Natural killer cell (primary cell): ENCODE data around the gene TRAK1. TPM values are rescaled to one million over a fixed set of nuclear protein-coding genes. Genes with fewer than 3 reads are reported as not detected.
A peak's percentile ranks its signal among the peaks of the same experiment; 100 is the strongest.

Source experiments
- ATAC-seq, 3 donors: fragments of 150-1000 bp in 2 of 3; fragments of 200-7000 bp in 1 of 3; cut with Tn5 transposase; 1 replicate in 1 of 3; 2 replicates in 2 of 3; pipeline ENCODE4 v1.10.0; 2021; ENCODE audit warnings: mild to moderate bottlenecking in 2 of 3, moderate library complexity in 2 of 3
- DNase-seq, 2 donors: peaks; one replicate each; pipeline versions ENCODE4 v3.0.0 to v3.0.0-alpha.2; 2013 to 2021; ENCODE audit warnings: mixed read lengths in 1 of 2
- H3K27ac ChIP-seq: one replicate; pipeline ENCODE4 v1.5.1; 2013; ENCODE audit warnings: mild to moderate bottlenecking, low read length
- H3K27me3 ChIP-seq: one replicate; pipeline ENCODE4 v1.6.1; 2013; ENCODE audit warnings: low read length; ENCODE audit not compliant: control insufficient read depth, insufficient read depth
- H3K36me3 ChIP-seq: one replicate; pipeline ENCODE4 v1.6.1; 2013; ENCODE audit warnings: low read length; ENCODE audit not compliant: control insufficient read depth, insufficient read depth
- H3K4me1 ChIP-seq: one replicate; pipeline ENCODE4 v1.6.1; 2013; ENCODE audit warnings: low read length; ENCODE audit not compliant: control insufficient read depth, insufficient read depth
- H3K4me3 ChIP-seq: one replicate; pipeline ENCODE4 v1.5.1; 2013; ENCODE audit warnings: low read length
- H3K9me3 ChIP-seq: one replicate; pipeline ENCODE4 v1.6.1; 2013; ENCODE audit warnings: low read length; ENCODE audit not compliant: control insufficient read depth, insufficient read depth
- H3K27ac Mint-ChIP-seq, 2 donors: one replicate each; pipeline ENCODE4 v1.8.0; 2022; ENCODE audit warnings: mild to moderate bottlenecking in 2 of 2, mixed read lengths in 2 of 2, moderate library complexity in 1 of 2
- H3K27me3 Mint-ChIP-seq, 2 donors: one replicate each; pipeline ENCODE4 v1.8.0; 2022; ENCODE audit warnings: low read depth in 2 of 2, mixed read lengths in 2 of 2
- H3K36me3 Mint-ChIP-seq: one replicate; pipeline ENCODE4 v1.8.0; 2022; ENCODE audit warnings: mixed read lengths
- H3K4me1 Mint-ChIP-seq, 2 donors: one replicate each; pipeline ENCODE4 v1.8.0; 2022; ENCODE audit warnings: mixed read lengths in 2 of 2
- H3K4me3 Mint-ChIP-seq: one replicate; pipeline ENCODE4 v1.8.0; 2022; ENCODE audit warnings: mild to moderate bottlenecking, moderate library complexity, mixed read lengths
- H3K9me3 Mint-ChIP-seq, 2 donors: one replicate each; pipeline ENCODE4 v1.8.0; 2022; ENCODE audit warnings: mixed read lengths in 2 of 2
- WGBS: methylation state at CpG from one replicate; pipeline ENCODE4 v1.1.7; 2013; ENCODE audit warnings: missing lambda C conversion rate; ENCODE audit not compliant: insufficient coverage; 5-methylcytosine and 5-hydroxymethylcytosine counted together
- intact Hi-C: fragments of 100-400 bp; cut with micrococcal nuclease; formaldehyde crosslinking; loops from one replicate; pipeline ENCODE4 v1.14.2; 2022
- total RNA-seq, 4 donors: library from RNA; stranded (reverse); fragments of 120-200 nt in 1 of 4; gene quantifications; one replicate each; pipeline versions ENCODE4 v1.2.3 to v1.2.4, GENCODE V29; 2013 to 2022
- TF ChIP-seq, protein P1 (sequence below): fragments of 200-600 bp; IDR thresholded peaks from one replicate; pipeline ENCODE4 v1.8.0; 2022; ENCODE audit warnings: antibody characterized with exemption

The TRAK1 gene
- total RNA-seq, 3 donors from 2014 or later (not counting 1 experiment from before 2014, with no cell fraction given): 30.7 to 31.8 (median 31.8) TPM

- H3K4me1 Mint-ChIP-seq: peaks cover 49 to 50% of the 10 kb centered on the region in 2 donors
- no peaks in the 10 kb centered on the region for H3K27me3 Mint-ChIP-seq
- Histone ChIP-seq H3K27me3 (no peaks in the 10 kb centered on the region), H3K9me3 (no peaks in the 10 kb centered on the region), H3K27ac (peak overlapping the region; percentile 1), H3K4me3 (no peak overlapping the region), H3K36me3 (peaks cover 16% of the 10 kb centered on the region), H3K4me1 (peaks cover 28% of the 10 kb centered on the region)
- DNase-seq (peak in 1 of 2 donors; percentile 8), ATAC-seq (no peak)
- H3K27ac Mint-ChIP-seq: peak overlapping the region; percentile 35 to 53
- WGBS: 33% methylated on average over 6 of the region's 8 CpGs
- H3K36me3 Mint-ChIP-seq: peaks cover 11% of the 10 kb centered on the region
- peak overlapping the region; percentile 35 for H3K4me3 Mint-ChIP-seq
- no peaks in the 10 kb centered on the region for H3K9me3 Mint-ChIP-seq
- intact Hi-C loops: no loop called here
- TF ChIP-seq, protein P1, sequence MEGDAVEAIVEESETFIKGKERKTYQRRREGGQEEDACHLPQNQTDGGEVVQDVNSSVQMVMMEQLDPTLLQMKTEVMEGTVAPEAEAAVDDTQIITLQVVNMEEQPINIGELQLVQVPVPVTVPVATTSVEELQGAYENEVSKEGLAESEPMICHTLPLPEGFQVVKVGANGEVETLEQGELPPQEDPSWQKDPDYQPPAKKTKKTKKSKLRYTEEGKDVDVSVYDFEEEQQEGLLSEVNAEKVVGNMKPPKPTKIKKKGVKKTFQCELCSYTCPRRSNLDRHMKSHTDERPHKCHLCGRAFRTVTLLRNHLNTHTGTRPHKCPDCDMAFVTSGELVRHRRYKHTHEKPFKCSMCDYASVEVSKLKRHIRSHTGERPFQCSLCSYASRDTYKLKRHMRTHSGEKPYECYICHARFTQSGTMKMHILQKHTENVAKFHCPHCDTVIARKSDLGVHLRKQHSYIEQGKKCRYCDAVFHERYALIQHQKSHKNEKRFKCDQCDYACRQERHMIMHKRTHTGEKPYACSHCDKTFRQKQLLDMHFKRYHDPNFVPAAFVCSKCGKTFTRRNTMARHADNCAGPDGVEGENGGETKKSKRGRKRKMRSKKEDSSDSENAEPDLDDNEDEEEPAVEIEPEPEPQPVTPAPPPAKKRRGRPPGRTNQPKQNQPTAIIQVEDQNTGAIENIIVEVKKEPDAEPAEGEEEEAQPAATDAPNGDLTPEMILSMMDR: no peak
Measured at GRCh38 chr3:42214565-42215283, 123.6 kb downstream of the TRAK1 start.

GRCh38 chr3:42216302-42216701 is 125.1 kb downstream of the TRAK1 start:
- DNase-seq (peak in 1 of 2 donors; percentile 32), ATAC-seq (no peak)
- TF ChIP-seq, protein P1: no peak
- H3K4me1 ChIP-seq: peaks cover 28% of the 10 kb centered on the region
- peak overlapping the region; percentile 29 to 65 for H3K27ac Mint-ChIP-seq
- H3K36me3 ChIP-seq: peaks cover 11% of the 10 kb centered on the region
- no peaks in the 10 kb centered on the region for H3K27me3 Mint-ChIP-seq
- H3K4me1 Mint-ChIP-seq: peaks cover 49 to 50% of the 10 kb centered on the region in 2 donors
- H3K9me3 Mint-ChIP-seq: no peaks in the 10 kb centered on the region
- H3K9me3 ChIP-seq: no peaks in the 10 kb centered on the region
- WGBS: 52% methylated on average over 3 of the region's 4 CpGs
- no peaks in the 10 kb centered on the region for H3K27me3 ChIP-seq
- H3K4me3 Mint-ChIP-seq: peak overlapping the region; percentile 40
- no peak overlapping the region for H3K27ac ChIP-seq
- H3K36me3 Mint-ChIP-seq: peaks cover 9% of the 10 kb centered on the region
- intact Hi-C loops: no loop called here
- no peak overlapping the region for H3K4me3 ChIP-seq

DNA sequence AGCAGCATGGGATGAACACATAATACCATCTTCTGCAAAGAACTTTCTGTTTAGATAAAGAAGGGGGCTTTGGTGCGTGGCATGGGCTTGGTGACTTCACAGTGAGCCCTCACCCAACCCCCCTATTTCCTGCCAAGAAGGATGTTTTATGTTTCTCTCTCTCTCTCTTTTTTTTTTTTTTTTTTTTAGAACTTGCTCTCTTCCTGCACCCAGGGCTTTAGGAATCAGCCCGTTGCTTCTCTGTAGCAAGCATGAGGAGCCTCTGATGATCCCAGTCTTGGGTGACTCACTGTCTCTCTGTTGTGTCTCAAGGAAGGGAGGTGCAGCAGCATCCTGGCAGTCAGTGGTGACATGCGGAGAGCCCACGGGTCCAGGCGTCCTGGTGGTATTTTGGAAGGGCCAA is 125.8 kb downstream of the TRAK1 start:
- DNase-seq (peak in 1 of 2 donors; percentile 67), ATAC-seq (peak in 2 of 3 donors; percentile 42 to 58)
- WGBS: 62% methylated on average over 4 of the region's 5 CpGs
- peaks cover 49 to 50% of the 10 kb centered on the region in 2 donors for H3K4me1 Mint-ChIP-seq
- peaks cover 28% of the 10 kb centered on the region for H3K4me1 ChIP-seq
- H3K27ac Mint-ChIP-seq: peak overlapping the region; percentile 29 to 65
- no peaks in the 10 kb centered on the region for H3K9me3 Mint-ChIP-seq
- no peaks in the 10 kb centered on the region for H3K27me3 ChIP-seq
- intact Hi-C loops: no loop called here
- H3K4me3 Mint-ChIP-seq: peak overlapping the region; percentile 33
- H3K4me3 ChIP-seq: no peak overlapping the region
- H3K27me3 Mint-ChIP-seq: no peaks in the 10 kb centered on the region
- H3K27ac ChIP-seq: no peak overlapping the region
- no peaks in the 10 kb centered on the region for H3K9me3 ChIP-seq
- TF ChIP-seq, protein P1: no peak
- peaks cover 3% of the 10 kb centered on the region for H3K36me3 Mint-ChIP-seq
- peaks cover 6% of the 10 kb centered on the region for H3K36me3 ChIP-seq
